OCI-LY7 (cell line): ENCODE results near the gene OR5M8. TPM values are rescaled to one million over a fixed set of nuclear protein-coding genes. Genes with fewer than 3 reads are reported as not detected.

Experiments
- BruUV-seq: library from RNA; stranded (reverse); fragments of 400-500 nt; replicated peaks from 2 replicates; lab custom pipeline; 2021; lab: Mats Ljungman, UMichigan
- CTCF ChIA-PET: fragments of 300-600 bp; sonication (Branson Sonifier 250); formaldehyde crosslinking; loops from one replicate; lab custom pipeline; 2022; ENCODE audit warnings: antibody characterized with exemption; ENCODE audit not compliant: unreplicated experiment; lab: Charles Lee
- POLR2A ChIA-PET: fragments of 300-600 bp; sonication (Branson Sonifier 250); formaldehyde crosslinking; loops from one replicate; lab custom pipeline; 2022; ENCODE audit warnings: antibody characterized with exemption; lab: Charles Lee
- DNase-seq: peaks from one replicate; pipeline ENCODE4 v3.0.0-alpha.2; 2015; ENCODE audit warnings: low spot score
- H2AFZ ChIP-seq: fragments of 200-600 bp; sonication (generic), shearing (Covaris generic); 2 replicates; pipeline ENCODE4 v1.6.1; 2014; ENCODE audit warnings: mild to moderate bottlenecking, antibody characterized with exemption, low read length, moderate library complexity
- H3K27ac ChIP-seq: fragments of 200-600 bp; sonication (generic); 2 replicates; pipeline ENCODE4 v1.5.1; 2014; ENCODE audit warnings: mixed run types, low read depth, mild to moderate bottlenecking, moderate library complexity, low read length, inconsistent platforms; ENCODE audit not compliant: poor library complexity, severe bottlenecking
- H3K36me3 ChIP-seq: fragments of 200-600 bp; sonication (generic); 2 replicates; pipeline ENCODE4 v1.6.1; 2014; ENCODE audit warnings: mild to moderate bottlenecking, antibody characterized with exemption, low read length, moderate library complexity, mixed read lengths; ENCODE audit not compliant: insufficient read depth
- H3K4me1 ChIP-seq: fragments of 200-600 bp; sonication (generic); 2 replicates; pipeline ENCODE4 v1.5.1; 2014; ENCODE audit warnings: mild to moderate bottlenecking, low read length; ENCODE audit not compliant: insufficient read depth, poor library complexity, severe bottlenecking
- H3K4me2 ChIP-seq: fragments of 200-600 bp; sonication (generic); 2 replicates; pipeline ENCODE4 v1.6.1; 2014; ENCODE audit warnings: mild to moderate bottlenecking, low read length
- H3K4me3 ChIP-seq: fragments of 200-600 bp; sonication (generic); 2 replicates; pipeline ENCODE4 v1.5.1; 2014; ENCODE audit warnings: mild to moderate bottlenecking, low read depth, low read length; ENCODE audit not compliant: poor library complexity, severe bottlenecking
- H3K79me2 ChIP-seq: fragments of 200-600 bp; sonication (generic); 2 replicates; pipeline ENCODE4 v1.6.1; 2016; ENCODE audit warnings: low read depth, mild to moderate bottlenecking, low read length, moderate library complexity, mixed read lengths; ENCODE audit not compliant: insufficient read depth
- H3K9me2 ChIP-seq: fragments of 200-600 bp; sonication (generic); 2 replicates; pipeline ENCODE4 v1.6.1; 2016; ENCODE audit warnings: mild to moderate bottlenecking, low read length, mixed read lengths; ENCODE audit not compliant: insufficient read depth
- H3K9me3 ChIP-seq: fragments of 200-600 bp; sonication (generic); 2 replicates; pipeline ENCODE4 v1.6.1; 2014; ENCODE audit warnings: mild to moderate bottlenecking, mixed run types, low read length, mixed read lengths
- H4K20me1 ChIP-seq: fragments of 200-600 bp; sonication (generic); 2 replicates; pipeline ENCODE4 v1.6.1; 2014; ENCODE audit warnings: mild to moderate bottlenecking, antibody characterized with exemption, low read length, moderate library complexity, mixed read lengths; ENCODE audit not compliant: insufficient read depth
- CTCF ChIP-seq: fragments of 200-600 bp; sonication (generic); conservative IDR thresholded peaks from 2 replicates; pipeline ENCODE4 v1.5.1; 2014; ENCODE audit warnings: mild to moderate bottlenecking, antibody characterized with exemption, low read length, moderate library complexity, mixed read lengths
- EZH2phosphoT487 ChIP-seq: fragments of 200-600 bp; sonication (generic); IDR thresholded peaks from 2 replicates; pipeline ENCODE4 v1.6.1; 2018; ENCODE audit warnings: low read depth, borderline replicate concordance, mild to moderate bottlenecking, mixed run types, antibody characterized with exemption, low read length, moderate library complexity, mixed read lengths
- intact Hi-C: fragments of 100-400 bp; cut with micrococcal nuclease; formaldehyde crosslinking; loops from one replicate; pipeline ENCODE4 v1.10.0; 2022; ENCODE audit not compliant: unreplicated experiment
- total RNA-seq, 2 experiments: library from RNA; depleted of rRNA in 1 of 2; stranded (reverse); fragments of >200 nt in 1 of 2; shearing (Covaris generic) in 1 of 2; gene quantifications; 2 replicates each; pipeline ENCODE4 v1.2.3, GENCODE V29; 2014 to 2022

The OR5M8 gene
- total RNA-seq, 2 experiments from 2014 or later: not detected

GRCh38 chr11:56474729-56475235 is 16.4 kb downstream of the OR5M8 start:
- no peak overlapping the region for H3K27ac ChIP-seq
- no peak for DNase-seq
- H3K4me1 ChIP-seq: no peaks in the 10 kb centered on the region
- no peak overlapping the region for H2AFZ ChIP-seq
- POLR2A ChIA-PET: interaction anchor here (0.6 kb wide), 1 partner anchor 26 kb away, joined by 3 read pairs; no protein-coding TSS in a partner anchor
- intact Hi-C loops: no loop called here
- CTCF ChIA-PET: no interaction called here
- H3K36me3 ChIP-seq: no peaks in the 10 kb centered on the region
- H3K4me2 ChIP-seq: no peak overlapping the region
- TF ChIP-seq CTCF (no peak), EZH2phosphoT487 (no peak)
- BruUV-seq: no TSS peak
- H4K20me1 ChIP-seq: no peaks in the 10 kb centered on the region
- H3K9me3 ChIP-seq: no peaks in the 10 kb centered on the region
- H3K4me3 ChIP-seq: no peak overlapping the region
- H3K79me2 ChIP-seq: no peaks in the 10 kb centered on the region
- H3K9me2 ChIP-seq: no peaks in the 10 kb centered on the region

GRCh38 chr11:56473252-56473651 is 17.9 kb downstream of the OR5M8 start, which contains the start of gene OR5M3:
Gene OR5M3 (minus strand): TSS chr11:56473352. CDS start chr11:56470497, 2,855 bp downstream.
- DNase-seq: no peak
- no peak within 1 kb of the TSS for H3K4me2 ChIP-seq
- no peak within 1 kb of the TSS for H3K4me3 ChIP-seq
- H4K20me1 ChIP-seq: no peaks in the 10 kb centered on the region
- no TSS peak for BruUV-seq
- intact Hi-C loops: no loop called here
- CTCF ChIA-PET: no interaction called here
- no peak within 1 kb of the TSS for H3K27ac ChIP-seq
- no peaks in the 10 kb centered on the region for H3K36me3 ChIP-seq
- H2AFZ ChIP-seq: no peak within 1 kb of the TSS
- no peaks in the 10 kb centered on the region for H3K9me2 ChIP-seq
- POLR2A ChIA-PET: no interaction called here
- H3K4me1 ChIP-seq: no peaks in the 10 kb centered on the region
- H3K9me3 ChIP-seq: no peaks in the 10 kb centered on the region
- no peaks in the 10 kb centered on the region for H3K79me2 ChIP-seq
- TF ChIP-seq CTCF: no peak
- no peak for TF ChIP-seq EZH2phosphoT487

GRCh38 chr11:56457076-56457475 is 34.1 kb downstream of the OR5M8 start:
- Histone ChIP-seq H3K9me2 (no peaks in the 10 kb centered on the region), H2AFZ (no peak overlapping the region), H3K79me2 (no peaks in the 10 kb centered on the region), H4K20me1 (no peaks in the 10 kb centered on the region), H3K4me3 (no peak overlapping the region), H3K36me3 (no peaks in the 10 kb centered on the region), H3K27ac (no peak overlapping the region), H3K9me3 (no peaks in the 10 kb centered on the region), H3K4me1 (no peaks in the 10 kb centered on the region), H3K4me2 (no peak overlapping the region)
- ChIA-PET POLR2A (no interaction called here), CTCF (no interaction called here)
- TF ChIP-seq CTCF (no peak), EZH2phosphoT487 (no peak)
- BruUV-seq: no TSS peak
- no peak for DNase-seq
- intact Hi-C loops: no loop called here
